IPS-18c (cell line): ENCODE measurements around the gene NUB1.

Experiments
- H3K4me3 ChIP-seq: 2 replicates; pipeline ENCODE4 v1.7.0; 2013; ENCODE audit warnings: low read depth, mild to moderate bottlenecking, low read length, moderate library complexity; ENCODE audit not compliant: insufficient read depth
- H3K9me3 ChIP-seq: one replicate; pipeline ENCODE4 v1.6.1; 2013; ENCODE audit warnings: mild to moderate bottlenecking, low read length, moderate library complexity; ENCODE audit not compliant: control insufficient read depth, insufficient read depth

NUB1 gene

GRCh38 chr7:151363182-151363581 lies 21.6 kb downstream of the NUB1 start:
- H3K4me3 ChIP-seq: no peak overlapping the region
- no peaks in the 10 kb centered on the region for H3K9me3 ChIP-seq

- H3K4me3 ChIP-seq: no peak overlapping the region
- H3K9me3 ChIP-seq: no peaks in the 10 kb centered on the region
Measured at GRCh38 chr7:151366166-151366879, 24.7 kb downstream of the NUB1 start.

- Histone ChIP-seq H3K4me3 (no peak overlapping the region), H3K9me3 (no peaks in the 10 kb centered on the region)
Measured at GRCh38 chr7:151366880-151367222, 25.2 kb downstream of the NUB1 start.

- Histone ChIP-seq H3K9me3 (no peaks in the 10 kb centered on the region), H3K4me3 (no peak overlapping the region)
Measured at GRCh38 chr7:151367284-151367683, 25.7 kb downstream of the NUB1 start.

GRCh38 chr7:151368136-151368571 lies 26.5 kb downstream of the NUB1 start:
- Histone ChIP-seq H3K9me3 (no peaks in the 10 kb centered on the region), H3K4me3 (no peak overlapping the region)

GRCh38 chr7:151371266-151371665 lies 29.7 kb downstream of the NUB1 start:
- H3K4me3 ChIP-seq: no peak overlapping the region
- no peaks in the 10 kb centered on the region for H3K9me3 ChIP-seq

GRCh38 chr7:151372612-151373265 lies 31.1 kb downstream of the NUB1 start:
- Histone ChIP-seq H3K4me3 (no peak overlapping the region), H3K9me3 (peaks cover 2% of the 10 kb centered on the region)

- Histone ChIP-seq H3K4me3 (no peak overlapping the region), H3K9me3 (peaks cover 2% of the 10 kb centered on the region)
Measured at GRCh38 chr7:151373599-151373998, 32.0 kb downstream of the NUB1 start.

GRCh38 chr7:151374139-151374538 lies 32.5 kb downstream of the NUB1 start:
- Histone ChIP-seq H3K4me3 (no peak overlapping the region), H3K9me3 (peaks cover 2% of the 10 kb centered on the region)

- Histone ChIP-seq H3K4me3 (no peak overlapping the region), H3K9me3 (peaks cover 2% of the 10 kb centered on the region)
Measured at GRCh38 chr7:151374726-151375125, 33.1 kb downstream of the NUB1 start.

GRCh38 chr7:151375530-151376217 lies 34.1 kb downstream of the NUB1 start:
- peaks cover 2% of the 10 kb centered on the region for H3K9me3 ChIP-seq
- no peak overlapping the region for H3K4me3 ChIP-seq

GRCh38 chr7:151376218-151376902 lies 34.7 kb downstream of the NUB1 start:
- Histone ChIP-seq H3K9me3 (peaks cover 2% of the 10 kb centered on the region), H3K4me3 (no peak overlapping the region)

GRCh38 chr7:151377406-151377805 lies 35.8 kb downstream of the NUB1 start:
- Histone ChIP-seq H3K4me3 (no peak overlapping the region), H3K9me3 (peaks cover 2% of the 10 kb centered on the region)

- no peak overlapping the region for H3K4me3 ChIP-seq
- peaks cover 2% of the 10 kb centered on the region for H3K9me3 ChIP-seq
Measured at GRCh38 chr7:151378011-151378410, 36.4 kb downstream of the NUB1 start.

- H3K4me3 ChIP-seq: no peak overlapping the region
Measured at GRCh38 chr7:151378496-151379192, 37.0 kb downstream of the NUB1 start.

GRCh38 chr7:151379193-151379520 lies 37.5 kb downstream of the NUB1 start:
- Histone ChIP-seq H3K4me3 (no peak overlapping the region), H3K9me3 (peaks cover 2% of the 10 kb centered on the region)

More at GRCh38 chr7:151378496-151379192, 37.0 kb downstream of the NUB1 start:
- H3K9me3 ChIP-seq: peaks cover 2% of the 10 kb centered on the region

- no peak overlapping the region for H3K4me3 ChIP-seq
- H3K9me3 ChIP-seq: peaks cover 2% of the 10 kb centered on the region
Measured at GRCh38 chr7:151379534-151380198, 38.1 kb downstream of the NUB1 start.
